ENCODE results near the gene RGS10. TPM values are rescaled to one million over a fixed set of nuclear protein-coding genes. Genes with fewer than 3 reads are reported as not detected.

RGS10 gene
- total and polyA plus RNA-seq, 12 donors = 9.5 to 28.1 (median 15.7) TPM

DNA sequence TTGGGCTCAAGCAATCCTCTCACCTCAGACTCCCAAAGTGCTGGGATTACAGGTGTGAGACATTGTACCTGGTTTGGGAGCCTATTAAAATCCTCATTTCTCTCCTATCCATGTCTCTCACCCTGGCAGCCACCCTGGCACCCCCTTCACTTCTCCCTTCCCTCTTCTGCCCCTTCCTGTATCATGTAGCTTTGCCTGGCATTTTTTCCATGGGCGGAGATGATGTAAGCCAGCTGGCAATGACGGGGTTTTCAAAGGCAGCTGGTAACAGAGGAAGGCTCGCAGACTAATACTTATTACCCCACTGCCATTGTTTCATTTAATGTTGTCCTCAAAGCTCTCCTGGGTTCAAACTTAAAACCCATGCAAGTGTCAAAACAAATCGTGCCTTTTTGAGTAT is 61.9 kb downstream of the RGS10 start:
- intact Hi-C loops (cut with DNase I) = no loop called here
- Histone ChIP-seq H3K27ac (no peak overlapping the region), H3K36me3 (replicated peaks in 1 of 2) (no peaks in the 10 kb centered on the region), H3K9me3 (replicated peaks in 1 of 3) (no peaks in the 10 kb centered on the region), H3K4me3 (no peak overlapping the region), H3K4me1 (replicated peaks in 1 of 2) (no peaks in the 10 kb centered on the region), H3K27me3 (peaks cover 5% of the 10 kb centered on the region)
- DNase-seq = no peak
- TF ChIP-seq, protein P1, sequence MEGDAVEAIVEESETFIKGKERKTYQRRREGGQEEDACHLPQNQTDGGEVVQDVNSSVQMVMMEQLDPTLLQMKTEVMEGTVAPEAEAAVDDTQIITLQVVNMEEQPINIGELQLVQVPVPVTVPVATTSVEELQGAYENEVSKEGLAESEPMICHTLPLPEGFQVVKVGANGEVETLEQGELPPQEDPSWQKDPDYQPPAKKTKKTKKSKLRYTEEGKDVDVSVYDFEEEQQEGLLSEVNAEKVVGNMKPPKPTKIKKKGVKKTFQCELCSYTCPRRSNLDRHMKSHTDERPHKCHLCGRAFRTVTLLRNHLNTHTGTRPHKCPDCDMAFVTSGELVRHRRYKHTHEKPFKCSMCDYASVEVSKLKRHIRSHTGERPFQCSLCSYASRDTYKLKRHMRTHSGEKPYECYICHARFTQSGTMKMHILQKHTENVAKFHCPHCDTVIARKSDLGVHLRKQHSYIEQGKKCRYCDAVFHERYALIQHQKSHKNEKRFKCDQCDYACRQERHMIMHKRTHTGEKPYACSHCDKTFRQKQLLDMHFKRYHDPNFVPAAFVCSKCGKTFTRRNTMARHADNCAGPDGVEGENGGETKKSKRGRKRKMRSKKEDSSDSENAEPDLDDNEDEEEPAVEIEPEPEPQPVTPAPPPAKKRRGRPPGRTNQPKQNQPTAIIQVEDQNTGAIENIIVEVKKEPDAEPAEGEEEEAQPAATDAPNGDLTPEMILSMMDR (IDR thresholded peaks at IDR 0.05) = no peak
- TF ChIP-seq POLR2A (IDR thresholded peaks at IDR 0.05) = no peak
- WGBS, 4 donors = 62 to 71% (median 67%) methylated on average over 4 of the region's 4 CpGs

DNA sequence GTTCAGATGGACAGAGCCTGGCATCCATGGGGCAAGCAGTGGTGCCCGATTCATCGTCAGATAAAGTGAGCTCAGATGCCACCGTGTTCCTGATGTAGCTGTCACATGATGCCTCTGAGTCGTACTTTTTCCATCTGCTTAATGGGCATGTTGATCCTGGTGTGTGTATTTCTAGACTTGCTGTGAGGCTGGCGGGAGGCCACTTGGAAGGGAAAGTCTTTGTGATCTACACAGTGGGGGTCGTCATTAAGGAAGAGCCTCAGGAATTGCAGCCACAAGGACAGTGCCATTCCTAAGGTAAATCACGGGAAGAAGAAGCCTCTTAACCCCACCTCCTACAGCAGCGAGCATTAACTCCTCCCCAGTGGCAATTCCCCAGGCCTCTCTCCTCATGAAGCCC is 63.0 kb downstream of the RGS10 start:
- intact Hi-C loops (cut with DNase I) = no loop called here
- no peaks in the 10 kb centered on the region for H3K9me3 ChIP-seq (replicated peaks in 1 of 3)
- H3K27ac ChIP-seq = no peak overlapping the region
- H3K4me1 ChIP-seq (replicated peaks in 1 of 2) = no peaks in the 10 kb centered on the region
- no peaks in the 10 kb centered on the region for H3K36me3 ChIP-seq (replicated peaks in 1 of 2)
- no peak for DNase-seq
- H3K27me3 ChIP-seq = peaks cover 5% of the 10 kb centered on the region
- 41 to 50% (median 44%) methylated on average over 4 to 8 of the region's 8 CpGs for WGBS, 4 donors
- no peak overlapping the region for H3K4me3 ChIP-seq
- no peak for TF ChIP-seq POLR2A (IDR thresholded peaks at IDR 0.05)
- TF ChIP-seq, protein P1 (IDR thresholded peaks at IDR 0.05) = no peak

- 30 to 41% (median 34%) methylated on average over 6 of the region's 6 CpGs for WGBS, 4 donors
- Histone ChIP-seq H3K36me3 (replicated peaks in 1 of 2) (no peaks in the 10 kb centered on the region), H3K4me3 (no peak overlapping the region), H3K27ac (no peak overlapping the region), H3K27me3 (peaks cover 5% of the 10 kb centered on the region), H3K4me1 (replicated peaks in 1 of 2) (no peaks in the 10 kb centered on the region), H3K9me3 (replicated peaks in 1 of 3) (no peaks in the 10 kb centered on the region)
- no peak for DNase-seq
- TF ChIP-seq POLR2A (IDR thresholded peaks at IDR 0.05) = no peak
- TF ChIP-seq, protein P1 (IDR thresholded peaks at IDR 0.05) = no peak
- intact Hi-C loops (cut with DNase I) = no loop called here
Observed at GRCh38 chr10:119478811-119479341, 63.6 kb downstream of the RGS10 start.

DNA sequence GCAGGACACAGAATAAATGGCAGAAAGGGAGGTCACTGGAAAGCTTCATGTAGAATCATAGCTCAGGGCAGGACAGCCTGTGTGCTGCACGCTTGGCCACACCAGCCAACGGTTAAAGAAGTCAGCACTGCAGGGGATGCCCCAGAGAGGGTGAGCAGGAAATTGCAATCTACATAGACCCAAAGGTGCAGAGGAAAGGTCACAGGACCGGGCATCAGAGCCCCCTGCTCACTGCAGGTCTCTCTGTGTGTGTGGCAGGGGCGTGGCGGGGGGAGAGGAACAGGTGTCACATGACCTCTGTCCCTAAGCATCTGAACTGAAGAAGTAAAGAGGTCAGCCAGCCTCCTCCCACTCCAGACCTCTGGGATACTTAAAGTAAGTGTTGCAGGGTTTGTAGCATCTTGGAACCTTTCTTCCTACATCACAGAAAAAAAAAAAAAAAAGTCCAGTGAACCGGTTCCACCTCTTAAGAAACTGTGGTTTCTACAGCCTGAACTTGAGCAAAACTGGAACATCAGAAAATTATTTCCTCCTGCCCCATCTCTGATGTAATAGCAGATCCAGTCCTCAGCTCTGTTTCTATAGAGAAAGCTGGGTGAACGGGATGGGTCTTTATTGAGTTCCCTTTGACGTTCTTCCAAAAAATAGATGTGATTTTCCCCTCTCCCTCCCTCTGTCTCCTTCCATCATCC is 64.3 kb downstream of the RGS10 start:
- H3K9me3 ChIP-seq (replicated peaks in 1 of 3) = no peaks in the 10 kb centered on the region
- H3K4me1 ChIP-seq (replicated peaks in 1 of 2) = no peaks in the 10 kb centered on the region
- H3K4me3 ChIP-seq = no peak overlapping the region
- DNase-seq = no peak
- H3K27ac ChIP-seq = no peak overlapping the region
- H3K27me3 ChIP-seq = peaks cover 5% of the 10 kb centered on the region
- H3K36me3 ChIP-seq (replicated peaks in 1 of 2) = no peaks in the 10 kb centered on the region
- intact Hi-C loops (cut with DNase I) = no loop called here
- TF ChIP-seq, protein P1 (IDR thresholded peaks at IDR 0.05) = no peak
- TF ChIP-seq POLR2A (IDR thresholded peaks at IDR 0.05) = no peak
- 45 to 53% (median 49%) methylated on average over 8 of the region's 8 CpGs for WGBS, 4 donors
